Stimulated activated CD4-positive, alpha-beta T cell treated with anti-CD3 and anti-CD28 coated beads, Interleukin-2, amount 100 ng/mL, for 48 hours (primary cell): ENCODE data around the gene ATAD3A.
"Not testable (repeated sequence)": the region's sequence is repeated elsewhere in the genome, so short reads cannot be mapped to it uniquely, and the experiment has no call there.

Source experiments
- DNase-seq, 2 donors: peaks; one replicate each; pipeline ENCODE4 v3.0.0-alpha.2; 2020

Gene ATAD3A

GRCh38 chr1:1524750-1525383 lies 12.9 kb downstream of the ATAD3A start:
- not testable (repeated sequence) for DNase-seq

GRCh38 chr1:1526476-1526875 lies 14.5 kb downstream of the ATAD3A start:
- DNase-seq, result not testable (repeated sequence)

GRCh38 chr1:1527092-1527816 lies 15.3 kb downstream of the ATAD3A start:
- DNase-seq, result no peak

- no peak for DNase-seq
These were observed 16.6 kb downstream of the ATAD3A start for GRCh38 chr1:1528301-1529267.

GRCh38 chr1:1529321-1529720 lies 17.4 kb downstream of the ATAD3A start:
- no peak for DNase-seq

GRCh38 chr1:1529936-1530335 lies 18.0 kb downstream of the ATAD3A start:
- no peak for DNase-seq

GRCh38 chr1:1531947-1532346 lies 20.0 kb downstream of the ATAD3A start:
- DNase-seq, result no peak

- not testable (repeated sequence) for DNase-seq
These were observed 21.4 kb downstream of the ATAD3A start for GRCh38 chr1:1533176-1533893.

GRCh38 chr1:1533894-1534291 lies 21.9 kb downstream of the ATAD3A start:
- not testable (repeated sequence) for DNase-seq

- DNase-seq, result no peak
These were observed 22.6 kb downstream of the ATAD3A start for GRCh38 chr1:1534401-1535154.

- DNase-seq, result no peak
These were observed 23.4 kb downstream of the ATAD3A start for GRCh38 chr1:1535201-1536018.

GRCh38 chr1:1536019-1536937 lies 24.3 kb downstream of the ATAD3A start:
- DNase-seq, result no peak

GRCh38 chr1:1536938-1537546 lies 25.1 kb downstream of the ATAD3A start:
- no peak for DNase-seq

GRCh38 chr1:1537626-1538250 lies 25.8 kb downstream of the ATAD3A start:
- no peak for DNase-seq

GRCh38 chr1:1538334-1538733 lies 26.4 kb downstream of the ATAD3A start:
- no peak for DNase-seq

- DNase-seq, result no peak
These were observed 27.0 kb downstream of the ATAD3A start for GRCh38 chr1:1538989-1539309.

GRCh38 chr1:1539310-1540089 lies 27.5 kb downstream of the ATAD3A start:
- DNase-seq, result no peak

- DNase-seq, result peak; percentile 34 to 55
These were observed 28.3 kb downstream of the ATAD3A start, which contains the start of gene TMEM240 for GRCh38 chr1:1540090-1540817. Gene TMEM240 (minus strand): TSS chr1:1540624. CDS start chr1:1540346, 278 bp downstream.
